ENCODE measurements around the gene THAP11. TPM values are rescaled to one million over a fixed set of nuclear protein-coding genes. Genes with fewer than 3 reads are reported as not detected.

Gene THAP11
- total RNA-seq, 2 experiments from 2014 or later: 31.2 to 32.1 TPM

DNA sequence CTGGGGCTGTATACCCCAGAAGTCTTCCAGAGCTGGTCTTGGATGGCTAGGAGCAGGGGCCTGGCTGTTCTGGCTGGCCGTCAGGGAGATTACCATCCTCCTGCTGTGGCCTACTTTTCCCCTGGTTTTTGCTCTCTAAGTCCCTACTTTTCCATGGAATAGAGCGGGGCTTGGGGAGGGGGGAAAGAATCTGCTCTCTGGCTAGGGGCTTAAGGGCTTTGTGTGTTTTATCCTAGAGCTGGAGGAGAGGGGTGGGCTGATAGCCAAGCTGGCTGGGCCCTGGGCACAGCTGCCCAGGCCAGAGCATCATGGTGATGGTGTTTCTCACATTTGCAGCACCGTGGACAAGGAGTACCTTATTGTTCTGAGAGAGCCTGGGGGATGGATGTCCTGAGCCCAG is 46.2 kb downstream of the THAP11 start:
- no peak overlapping the region for H3K4me3 ChIP-seq (ENCODE audit: low read length)
- ChIA-PET POLR2A (no interaction called here), CTCF (interaction anchor here (1.0 to 2.4 kb wide), 2 partner anchors 72 kb away, joined by 4 to 6 read pairs; no protein-coding TSS in a partner anchor)
- H3K4me1 Mint-ChIP-seq (ENCODE audit: low read depth): peaks cover 8% of the 10 kb centered on the region
- peaks cover 28% of the 10 kb centered on the region for H3K36me3 ChIP-seq (ENCODE audit: insufficient read depth, low read length)
- H3K36me3 Mint-ChIP-seq (ENCODE audit: low read depth): peaks cover 34% of the 10 kb centered on the region
- peaks cover under 1% of the 10 kb centered on the region for H3K4me1 ChIP-seq (ENCODE audit: insufficient read depth, low read length)
- DNase-seq (no peak), ATAC-seq (ENCODE audit: poor library complexity) (no peak)
- no peak overlapping the region for H3K27ac ChIP-seq (ENCODE audit: low read depth in 1 of 2, low read length in 2 of 2)
- intact Hi-C loops (cut with DNase I, micrococcal nuclease): no loop called here
- H3K27me3 ChIP-seq (ENCODE audit: control insufficient read depth in 1 of 2, insufficient read depth in 2 of 2, low read length in 2 of 2): no peaks in the 10 kb centered on the region
- no peak overlapping the region for H3K27ac Mint-ChIP-seq
- no peaks in the 10 kb centered on the region for H3K9me3 Mint-ChIP-seq
- H3K9me3 ChIP-seq (ENCODE audit: control insufficient read depth in 1 of 2, insufficient read depth in 1 of 2, low read length in 2 of 2): no peaks in the 10 kb centered on the region
- no peaks in the 10 kb centered on the region for H3K27me3 Mint-ChIP-seq
- no peak overlapping the region for H3K4me3 Mint-ChIP-seq
- TF ChIP-seq, protein P1, sequence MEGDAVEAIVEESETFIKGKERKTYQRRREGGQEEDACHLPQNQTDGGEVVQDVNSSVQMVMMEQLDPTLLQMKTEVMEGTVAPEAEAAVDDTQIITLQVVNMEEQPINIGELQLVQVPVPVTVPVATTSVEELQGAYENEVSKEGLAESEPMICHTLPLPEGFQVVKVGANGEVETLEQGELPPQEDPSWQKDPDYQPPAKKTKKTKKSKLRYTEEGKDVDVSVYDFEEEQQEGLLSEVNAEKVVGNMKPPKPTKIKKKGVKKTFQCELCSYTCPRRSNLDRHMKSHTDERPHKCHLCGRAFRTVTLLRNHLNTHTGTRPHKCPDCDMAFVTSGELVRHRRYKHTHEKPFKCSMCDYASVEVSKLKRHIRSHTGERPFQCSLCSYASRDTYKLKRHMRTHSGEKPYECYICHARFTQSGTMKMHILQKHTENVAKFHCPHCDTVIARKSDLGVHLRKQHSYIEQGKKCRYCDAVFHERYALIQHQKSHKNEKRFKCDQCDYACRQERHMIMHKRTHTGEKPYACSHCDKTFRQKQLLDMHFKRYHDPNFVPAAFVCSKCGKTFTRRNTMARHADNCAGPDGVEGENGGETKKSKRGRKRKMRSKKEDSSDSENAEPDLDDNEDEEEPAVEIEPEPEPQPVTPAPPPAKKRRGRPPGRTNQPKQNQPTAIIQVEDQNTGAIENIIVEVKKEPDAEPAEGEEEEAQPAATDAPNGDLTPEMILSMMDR (IDR thresholded peaks at IDR 0.05): no peak

DNA sequence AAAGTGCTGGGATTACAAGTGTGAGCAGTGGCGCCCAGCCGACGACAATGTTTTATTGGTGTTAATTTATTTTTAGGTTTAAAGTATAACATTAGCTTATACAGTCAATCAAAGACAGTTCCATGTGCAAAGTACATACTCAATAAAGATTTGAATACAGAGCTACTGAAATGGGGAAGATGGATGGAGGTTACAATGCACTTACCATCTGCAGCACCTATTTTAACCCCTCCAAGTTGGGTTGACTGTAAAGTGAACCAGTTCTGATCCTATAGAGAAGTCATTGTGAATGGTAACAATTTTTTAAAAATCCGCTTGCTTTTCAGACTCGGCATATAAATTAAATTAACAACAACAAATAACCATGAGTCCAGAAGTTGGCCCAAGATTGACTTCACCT is 50.3 kb downstream of the THAP11 start:
- TF ChIP-seq, protein P1 (IDR thresholded peaks at IDR 0.05): no peak
- intact Hi-C loops (cut with DNase I, micrococcal nuclease): loop anchor here (2.0 to 5.0 kb wide), 5 partner anchors 20 to 50 kb away; partner anchors contain the start of genes CENPT (in 1 of the 2), EDC4 (in 1 of the 2), NUTF2 (in 1 of the 2) and PSMB10 (in 1 of the 2)
- Histone ChIP-seq H3K27me3 (ENCODE audit: control insufficient read depth in 1 of 2, insufficient read depth in 2 of 2, low read length in 2 of 2) (no peaks in the 10 kb centered on the region), H3K4me1 (ENCODE audit: insufficient read depth, low read length) (peaks cover 29% of the 10 kb centered on the region), H3K36me3 (ENCODE audit: insufficient read depth, low read length) (no peaks in the 10 kb centered on the region), H3K4me3 (ENCODE audit: low read length) (peak overlapping the region; percentile 83), H3K27ac (ENCODE audit: low read depth in 1 of 2, low read length in 2 of 2) (peak overlapping the region in 1 of 2 donors; percentile 13), H3K9me3 (ENCODE audit: control insufficient read depth in 1 of 2, insufficient read depth in 1 of 2, low read length in 2 of 2) (no peaks in the 10 kb centered on the region)
- POLR2A ChIA-PET: interaction anchor here (0.7 to 2.2 kb wide), 13 partner anchors 9 to 192 kb away, joined by 3 to 16 read pairs (median 4); partner anchors contain the start of genes NFATC3, PSMB10, RANBP10 and TSNAXIP1
- Mint-ChIP-seq H3K27ac (peak overlapping the region; percentile 94), H3K4me3 (peak overlapping the region; percentile 93), H3K36me3 (ENCODE audit: low read depth) (peaks cover 15% of the 10 kb centered on the region), H3K4me1 (ENCODE audit: low read depth) (peaks cover 34% of the 10 kb centered on the region), H3K9me3 (no peaks in the 10 kb centered on the region), H3K27me3 (no peaks in the 10 kb centered on the region)
- DNase-seq (no peak), ATAC-seq (ENCODE audit: poor library complexity) (no peak)
- CTCF ChIA-PET: interaction anchor here (0.9 to 1.7 kb wide), 2 partner anchors 9 to 76 kb away, joined by 4 to 10 read pairs; no protein-coding TSS in a partner anchor

DNA sequence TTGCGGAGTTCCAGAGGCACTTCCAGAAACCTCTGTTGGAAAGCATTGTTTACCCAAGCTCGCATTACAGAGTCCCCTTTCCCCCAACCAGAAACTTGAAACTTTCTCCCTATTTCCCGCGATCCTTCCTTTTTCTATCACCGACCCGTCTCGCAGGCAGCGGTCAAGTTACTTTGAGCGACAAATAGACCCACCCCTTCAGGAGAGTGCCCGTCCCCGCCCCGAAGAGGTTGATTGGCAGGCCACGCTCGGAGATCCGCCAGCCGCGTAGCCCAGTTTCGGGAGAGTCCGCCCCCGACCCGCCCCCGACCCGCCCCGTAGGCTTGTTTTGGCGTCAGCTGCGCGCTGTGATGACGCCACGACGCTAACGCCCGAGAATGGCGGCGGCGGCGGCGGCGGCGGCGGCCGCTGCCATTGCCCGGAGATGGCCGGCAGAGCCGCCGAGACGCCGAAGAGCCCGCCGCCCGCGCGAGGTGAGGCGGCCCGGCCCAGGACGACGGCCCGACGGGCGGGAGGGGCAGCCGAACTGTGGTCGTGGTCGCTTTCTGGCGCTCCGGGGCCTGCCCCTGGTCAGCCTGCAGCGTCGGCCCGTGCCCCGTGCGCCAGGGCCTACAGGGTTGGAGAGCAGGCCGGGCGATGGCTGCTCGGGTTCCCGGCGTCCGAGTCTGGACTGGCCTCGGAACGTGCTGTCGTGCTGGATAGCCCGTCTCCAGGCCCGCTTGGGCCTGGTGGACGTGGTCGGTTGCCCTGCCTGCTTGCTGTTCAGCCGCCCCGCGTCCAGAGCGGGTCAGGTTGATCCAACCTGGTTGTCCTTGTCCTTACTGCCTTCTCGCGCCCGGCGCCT is 51.0 kb downstream of the THAP11 start, which contains the start of gene PSKH1:
Gene PSKH1, plus strand, starts transcription at position 356 of the 844 bp plus-strand sequence. CDS start 15,496 bp downstream, outside the sequence.
- peak; percentile 87 to 98 (median 92) for DNase-seq
- no peaks in the 10 kb centered on the region for H3K36me3 ChIP-seq (ENCODE audit: insufficient read depth, low read length)
- peaks cover 15% of the 10 kb centered on the region for H3K36me3 Mint-ChIP-seq (ENCODE audit: low read depth)
- peaks cover 37% of the 10 kb centered on the region for H3K4me1 Mint-ChIP-seq (ENCODE audit: low read depth)
- H3K9me3 ChIP-seq (ENCODE audit: control insufficient read depth in 1 of 2, insufficient read depth in 1 of 2, low read length in 2 of 2): no peaks in the 10 kb centered on the region
- no peaks in the 10 kb centered on the region for H3K27me3 ChIP-seq (ENCODE audit: control insufficient read depth in 1 of 2, insufficient read depth in 2 of 2, low read length in 2 of 2)
- H3K4me1 ChIP-seq (ENCODE audit: insufficient read depth, low read length): peaks cover 29% of the 10 kb centered on the region
- ChIA-PET CTCF (interaction anchor here (0.9 to 1.9 kb wide), 3 partner anchors 9 to 77 kb away, joined by 4 to 10 read pairs (median 7); no protein-coding TSS in a partner anchor), POLR2A (interaction anchor here (0.5 to 2.2 kb wide), 18 partner anchors 9 to 229 kb away, joined by 3 to 16 read pairs (median 4); partner anchors contain the start of genes GFOD2, NFATC3, PSMB10 and RANBP10)
- peak; percentile 98 for ATAC-seq (ENCODE audit: poor library complexity)
- H3K4me3 ChIP-seq (ENCODE audit: low read length): peak within 1 kb of the TSS; percentile 83
- no peaks in the 10 kb centered on the region for H3K27me3 Mint-ChIP-seq
- TF ChIP-seq, protein P1 (IDR thresholded peaks at IDR 0.05): no peak
- H3K4me3 Mint-ChIP-seq: peak within 1 kb of the TSS; percentile 98
- H3K27ac Mint-ChIP-seq: peak within 1 kb of the TSS; percentile 94
- no peaks in the 10 kb centered on the region for H3K9me3 Mint-ChIP-seq
- intact Hi-C loops (cut with DNase I, micrococcal nuclease): loop anchor here (2.0 to 5.0 kb wide), 5 partner anchors 20 to 51 kb away; partner anchors contain the start of genes CENPT (in 1 of the 2), EDC4 (in 1 of the 2), NUTF2 (in 1 of the 2) and PSMB10 (in 1 of the 2)
- peak within 1 kb of the TSS; percentile 82 to 83 for H3K27ac ChIP-seq (ENCODE audit: low read depth in 1 of 2, low read length in 2 of 2)

Other genes with a start within 250 kb of the THAP11 start
- gene CARMIL2, start 197.2 kb upstream of the THAP11 start, total RNA-seq: 100 to 1,000 TPM; 147 to 148 TPM
- 10 to 100 TPM; 21.6 to 26.0 TPM for gene ACD, start 182.1 kb upstream of the THAP11 start, total RNA-seq
- 1 to 10 TPM; 4.5 to 4.7 TPM for gene PARD6A, start 181.4 kb upstream of the THAP11 start, total RNA-seq
- gene ENKD1, start 175.6 kb upstream of the THAP11 start, total RNA-seq: 1 to 10 TPM; 2.0 to 3.5 TPM
- gene C16orf86, start 175.5 kb upstream of the THAP11 start, total RNA-seq: 1 to 10 TPM; 2.0 to 2.4 TPM
- 1 to 10 TPM; 2.8 to 3.7 TPM for gene GFOD2, start 123.0 kb upstream of the THAP11 start, total RNA-seq
- 10 to 100 TPM; 12.0 to 13.6 TPM for gene RANBP10, start 35.8 kb upstream of the THAP11 start, total RNA-seq
- under 1 TPM; 0.52 to 0.61 TPM for gene TSNAXIP1, start 35.4 kb upstream of the THAP11 start, total RNA-seq
- gene NUTF2, start 4.6 kb downstream of the THAP11 start, total RNA-seq: 10 to 100 TPM; 24.0 to 25.7 TPM
- gene CENPT, start 5.4 kb downstream of the THAP11 start, total RNA-seq: 10 to 100 TPM; 77.5 to 84.1 TPM
- 100 to 1,000 TPM; 134 to 145 TPM for gene EDC4, start 30.7 kb downstream of the THAP11 start, total RNA-seq
- gene NRN1L, start 42.6 kb downstream of the THAP11 start, total RNA-seq: 1 to 10 TPM; 2.9 to 4.4 TPM
- gene PSKH1, start 50.9 kb downstream of the THAP11 start, total RNA-seq: 10 to 100 TPM; 11.4 to 13.3 TPM
- 10 to 100 TPM; 18.3 to 19.5 TPM for gene CTRL, start 89.5 kb downstream of the THAP11 start, total RNA-seq
- 10 to 100 TPM; 68.7 to 71.6 TPM for gene PSMB10, start 94.5 kb downstream of the THAP11 start, total RNA-seq
- 1 to 10 TPM; 5.9 to 6.3 TPM for gene LCAT, start 101.8 kb downstream of the THAP11 start, total RNA-seq
- gene SLC12A4, start 126.3 kb downstream of the THAP11 start, total RNA-seq: 10 to 100 TPM; 15.1 to 17.7 TPM
- gene DPEP3, start 138.2 kb downstream of the THAP11 start, total RNA-seq: under 1 TPM; 0.53 to 0.63 TPM
- gene DPEP2, start 157.2 kb downstream of the THAP11 start, total RNA-seq: 10 to 100 TPM; 42.2 to 43.5 TPM
- not detected for gene DPEP2NB, start 173.6 kb downstream of the THAP11 start, total RNA-seq
- gene DDX28, start 180.9 kb downstream of the THAP11 start, total RNA-seq: 10 to 100 TPM; 18.9 to 19.4 TPM
- gene DUS2, start 181.0 kb downstream of the THAP11 start, total RNA-seq: 10 to 100 TPM; 10.4 to 13.6 TPM
- gene NFATC3, start 243.1 kb downstream of the THAP11 start, total RNA-seq: 10 to 100 TPM; 84.8 to 94.4 TPM